MM.1S (cell line): ENCODE results near the gene INSYN1.
"Not testable (repeated sequence)": the region's sequence is repeated elsewhere in the genome, so short reads cannot be mapped to it uniquely, and the experiment has no call there.

ENCODE experiments used
- DNase-seq: peaks from one replicate; pipeline ENCODE4 v3.0.0-alpha.2; 2015
- H2AFZ ChIP-seq: fragments of 300-600 bp; sonication (generic); 2 replicates; pipeline ENCODE4 v1.6.0; 2016; ENCODE audit warnings: antibody characterized with exemption, low read length
- H3F3A ChIP-seq: fragments of 300-600 bp; sonication (generic); 2 replicates; pipeline ENCODE4 v1.6.1; 2016; ENCODE audit warnings: mild to moderate bottlenecking, antibody characterized with exemption, low read length, moderate library complexity, mixed read lengths; ENCODE audit not compliant: insufficient read depth
- H3K27ac ChIP-seq: fragments of 300-600 bp; sonication (generic); 2 replicates; pipeline ENCODE4 v1.5.1; 2016; ENCODE audit warnings: mild to moderate bottlenecking, low read length
- H3K27me3 ChIP-seq: fragments of 300-600 bp; sonication (generic); replicated peaks from 2 replicates; pipeline ENCODE4 v1.6.0; 2016; ENCODE audit warnings: low read length; ENCODE audit not compliant: insufficient read depth
- H3K36me3 ChIP-seq: fragments of 300-600 bp; sonication (generic); replicated peaks from 2 replicates; pipeline ENCODE4 v1.6.1; 2016; ENCODE audit warnings: mild to moderate bottlenecking, low read length, mixed read lengths; ENCODE audit not compliant: insufficient read depth
- H3K4me1 ChIP-seq: fragments of 300-600 bp; sonication (generic); 2 replicates; pipeline ENCODE4 v1.6.1; 2016; ENCODE audit warnings: low read length, mixed read lengths
- H3K4me2 ChIP-seq: fragments of 300-600 bp; sonication (generic); 2 replicates; pipeline ENCODE4 v1.6.0; 2016; ENCODE audit warnings: low read depth, low read length
- H3K4me3 ChIP-seq: fragments of 300-600 bp; sonication (generic); 2 replicates; pipeline ENCODE4 v1.5.1; 2016; ENCODE audit warnings: low read length, mixed read lengths
- H3K79me2 ChIP-seq: fragments of 300-600 bp; sonication (generic); 2 replicates; pipeline ENCODE4 v1.6.1; 2016; ENCODE audit warnings: mixed run types, low read length, mixed read lengths
- H3K9ac ChIP-seq: fragments of 300-600 bp; sonication (generic); 2 replicates; pipeline ENCODE4 v1.6.1; 2016; ENCODE audit warnings: low read length, mixed read lengths
- H3K9me2 ChIP-seq: fragments of 300-600 bp; sonication (generic); replicated peaks from 2 replicates; pipeline ENCODE4 v1.6.1; 2016; ENCODE audit warnings: mild to moderate bottlenecking, low read length, mixed read lengths; ENCODE audit not compliant: insufficient read depth
- H3K9me3 ChIP-seq: fragments of 300-600 bp; sonication (generic); replicated peaks from 2 replicates; pipeline ENCODE4 v1.6.1; 2016; ENCODE audit warnings: mild to moderate bottlenecking, low read length, mixed read lengths; ENCODE audit not compliant: insufficient read depth
- H4K20me1 ChIP-seq: fragments of 300-600 bp; sonication (generic); 2 replicates; pipeline ENCODE4 v1.6.1; 2016; ENCODE audit warnings: mild to moderate bottlenecking, low read length, moderate library complexity, mixed read lengths; ENCODE audit not compliant: insufficient read depth
- EZH2 ChIP-seq: fragments of 300-600 bp; sonication (generic); optimal IDR thresholded peaks from 2 replicates; pipeline ENCODE3; 2017; ENCODE audit warnings: low read depth, mild to moderate bottlenecking, antibody characterized with exemption, low read length, mixed read lengths
- EZH2phosphoT487 ChIP-seq: fragments of 300-600 bp; sonication (generic); IDR thresholded peaks from 2 replicates; pipeline ENCODE4 v1.6.1; 2018; ENCODE audit warnings: antibody characterized with exemption, low read length
- TF ChIP-seq, protein P1 (sequence below): fragments of 300-600 bp; sonication (generic); IDR thresholded peaks from 2 replicates; pipeline ENCODE4 v1.5.1; 2016; ENCODE audit warnings: antibody characterized with exemption, low read length, mixed read lengths

The INSYN1 gene

DNA sequence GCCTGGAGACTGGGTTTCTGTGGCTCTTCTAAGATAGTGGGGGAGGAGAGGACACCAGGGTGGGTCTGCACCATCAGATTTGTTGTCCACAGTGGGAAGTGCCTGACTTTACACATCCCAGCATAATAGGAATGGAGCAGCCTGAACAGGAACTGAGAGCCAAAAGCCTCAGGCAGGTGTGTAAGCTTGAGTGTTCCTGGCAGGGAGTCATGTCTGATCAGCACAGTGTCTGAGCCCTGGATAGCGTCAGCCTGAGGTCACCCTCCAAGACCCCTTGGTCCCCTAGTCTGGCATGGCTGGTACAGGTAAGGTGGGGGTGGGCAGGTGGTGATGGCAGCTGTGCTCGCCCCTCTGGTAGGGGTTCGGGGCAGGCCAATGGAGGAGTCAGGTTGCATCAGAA lies 20.2 kb downstream of the INSYN1 start:
- H3K27ac ChIP-seq = no peak overlapping the region
- H3K79me2 ChIP-seq = no peaks in the 10 kb centered on the region
- no peaks in the 10 kb centered on the region for H3K9me2 ChIP-seq
- no peaks in the 10 kb centered on the region for H3K9me3 ChIP-seq
- no peaks in the 10 kb centered on the region; the same call in 1 of the 2 replicates for H3K27me3 ChIP-seq
- TF ChIP-seq EZH2 (no peak), EZH2phosphoT487 (no peak)
- TF ChIP-seq, protein P1, sequence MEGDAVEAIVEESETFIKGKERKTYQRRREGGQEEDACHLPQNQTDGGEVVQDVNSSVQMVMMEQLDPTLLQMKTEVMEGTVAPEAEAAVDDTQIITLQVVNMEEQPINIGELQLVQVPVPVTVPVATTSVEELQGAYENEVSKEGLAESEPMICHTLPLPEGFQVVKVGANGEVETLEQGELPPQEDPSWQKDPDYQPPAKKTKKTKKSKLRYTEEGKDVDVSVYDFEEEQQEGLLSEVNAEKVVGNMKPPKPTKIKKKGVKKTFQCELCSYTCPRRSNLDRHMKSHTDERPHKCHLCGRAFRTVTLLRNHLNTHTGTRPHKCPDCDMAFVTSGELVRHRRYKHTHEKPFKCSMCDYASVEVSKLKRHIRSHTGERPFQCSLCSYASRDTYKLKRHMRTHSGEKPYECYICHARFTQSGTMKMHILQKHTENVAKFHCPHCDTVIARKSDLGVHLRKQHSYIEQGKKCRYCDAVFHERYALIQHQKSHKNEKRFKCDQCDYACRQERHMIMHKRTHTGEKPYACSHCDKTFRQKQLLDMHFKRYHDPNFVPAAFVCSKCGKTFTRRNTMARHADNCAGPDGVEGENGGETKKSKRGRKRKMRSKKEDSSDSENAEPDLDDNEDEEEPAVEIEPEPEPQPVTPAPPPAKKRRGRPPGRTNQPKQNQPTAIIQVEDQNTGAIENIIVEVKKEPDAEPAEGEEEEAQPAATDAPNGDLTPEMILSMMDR = no peak
- H3K4me3 ChIP-seq = no peak overlapping the region
- DNase-seq = no peak
- no peaks in the 10 kb centered on the region for H3F3A ChIP-seq
- H3K36me3 ChIP-seq = no peaks in the 10 kb centered on the region
- no peaks in the 10 kb centered on the region for H3K4me1 ChIP-seq
- no peaks in the 10 kb centered on the region for H4K20me1 ChIP-seq
- H3K9ac ChIP-seq = no peak overlapping the region
- no peak overlapping the region for H2AFZ ChIP-seq
- no peak overlapping the region for H3K4me2 ChIP-seq

DNA sequence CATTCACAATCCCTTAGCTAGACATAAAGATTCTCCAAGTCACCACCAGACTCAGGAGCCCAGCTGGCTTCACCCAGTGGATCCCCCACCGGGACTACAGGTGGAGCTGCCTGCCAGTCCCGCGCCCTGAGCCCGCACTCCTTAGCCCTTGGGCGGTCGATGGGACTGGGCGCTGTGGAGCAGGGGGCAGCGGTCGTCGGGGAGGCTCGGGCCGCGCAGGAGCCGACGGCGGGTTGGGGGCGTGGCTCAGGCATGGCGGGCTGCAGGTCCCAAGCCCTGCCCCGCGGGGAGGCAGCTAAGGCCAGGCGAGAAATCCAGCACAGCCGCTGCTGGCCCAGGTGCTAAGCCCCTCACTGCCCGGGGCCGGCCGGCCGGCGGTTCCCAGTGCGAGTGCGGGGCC lies 21.1 kb downstream of the INSYN1 start:
- not testable (repeated sequence) for H3K4me1 ChIP-seq, H3K9me3 ChIP-seq, H3F3A ChIP-seq, H3K27ac ChIP-seq, H3K36me3 ChIP-seq, H2AFZ ChIP-seq, H3K9ac ChIP-seq, H3K4me2 ChIP-seq, H3K27me3 ChIP-seq, H3K4me3 ChIP-seq, H3K9me2 ChIP-seq, H3K79me2 ChIP-seq, DNase-seq, H4K20me1 ChIP-seq

DNA sequence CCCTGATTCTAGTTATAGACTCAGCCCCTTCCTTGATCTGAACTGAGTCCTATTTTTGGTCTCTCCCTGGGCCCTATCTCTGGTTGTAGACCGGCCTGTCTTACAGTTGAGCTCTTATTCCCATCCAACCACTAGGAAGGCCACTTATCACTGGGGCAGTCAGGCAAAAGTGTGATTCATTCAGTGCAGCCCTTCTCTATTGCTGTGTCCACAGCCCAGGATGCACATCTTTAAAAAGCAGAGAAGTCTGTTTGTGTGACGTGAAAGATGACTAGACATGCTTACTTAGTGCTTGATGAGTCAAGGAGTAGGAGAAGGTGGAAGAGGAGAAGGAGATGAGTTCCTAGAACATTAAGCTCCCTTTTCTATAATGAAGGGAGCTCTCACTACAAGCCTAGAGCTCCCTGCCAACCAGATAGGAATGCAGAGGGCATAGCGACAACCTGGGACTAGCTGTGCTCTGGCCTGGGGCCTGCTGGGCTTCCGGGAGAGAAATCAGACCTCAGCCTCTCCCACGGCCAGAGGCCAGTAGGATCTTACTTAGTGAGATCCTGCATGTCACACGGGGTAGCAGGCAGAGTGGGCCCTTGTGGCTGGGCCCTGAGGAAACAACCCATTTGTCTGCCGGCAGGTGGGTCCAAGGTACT lies 25.7 kb downstream of the INSYN1 start:
- Histone ChIP-seq H3K4me3 (no peak overlapping the region), H2AFZ (no peak overlapping the region), H3K9me2 (no peaks in the 10 kb centered on the region), H3F3A (no peaks in the 10 kb centered on the region), H3K9ac (no peak overlapping the region), H3K27me3 (no peaks in the 10 kb centered on the region), H3K9me3 (no peaks in the 10 kb centered on the region), H4K20me1 (no peaks in the 10 kb centered on the region), H3K36me3 (no peaks in the 10 kb centered on the region), H3K27ac (no peak overlapping the region), H3K79me2 (no peaks in the 10 kb centered on the region), H3K4me2 (no peak overlapping the region), H3K4me1 (no peaks in the 10 kb centered on the region)
- TF ChIP-seq EZH2 (no peak), EZH2phosphoT487 (no peak)
- TF ChIP-seq, protein P1 = no peak
- no peak for DNase-seq

DNA sequence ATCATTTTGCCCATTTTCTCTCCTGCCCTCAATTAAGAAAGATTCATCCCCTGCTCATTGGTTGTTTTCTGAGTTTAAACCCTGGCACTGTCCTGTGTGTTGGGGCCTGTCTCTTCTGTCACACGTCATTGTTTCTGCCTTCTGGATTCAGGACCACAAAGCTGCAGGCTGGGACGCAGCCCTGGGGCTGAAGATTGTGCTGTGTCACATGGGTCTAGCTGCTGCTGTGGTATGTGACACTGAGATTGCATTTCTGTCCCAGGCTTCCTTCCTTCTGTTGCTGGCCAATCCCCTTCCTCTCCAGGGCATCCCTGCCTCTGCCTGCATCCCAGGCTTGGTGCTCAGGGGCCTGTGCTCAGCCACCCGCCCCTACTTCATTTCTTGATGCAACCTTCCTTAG lies 28.9 kb downstream of the INSYN1 start:
- Histone ChIP-seq H3K36me3 (no peaks in the 10 kb centered on the region), H3K79me2 (no peaks in the 10 kb centered on the region), H2AFZ (no peak overlapping the region), H3K4me3 (no peak overlapping the region), H3K9me3 (no peaks in the 10 kb centered on the region), H3K4me2 (no peak overlapping the region), H3K27ac (no peak overlapping the region), H3K4me1 (no peaks in the 10 kb centered on the region), H3K9me2 (no peaks in the 10 kb centered on the region), H3K9ac (no peak overlapping the region), H3F3A (no peaks in the 10 kb centered on the region), H3K27me3 (no peaks in the 10 kb centered on the region), H4K20me1 (no peaks in the 10 kb centered on the region)
- TF ChIP-seq EZH2 (no peak), EZH2phosphoT487 (no peak)
- TF ChIP-seq, protein P1 = no peak
- no peak for DNase-seq
